Gastrocnemius medialis (tissue), 4 donors: ENCODE data around the gene SELENOK.

Source experiments
- POLR2A ChIP-seq, 2 donors: fragments of 450-650 bp; IDR thresholded peaks; one replicate each; pipeline ENCODE4 v1.6.1; 2017; ENCODE audit warnings: antibody characterized with exemption in 2 of 2, mild to moderate bottlenecking in 2 of 2, moderate library complexity in 2 of 2
- TF ChIP-seq, protein P1 (sequence below), 5 experiments: fragments of 450-650 bp in 3 of 5; fragments of 200-600 bp in 2 of 5; sonication (generic) in 2 of 5; IDR thresholded peaks in 4 of 5; conservative IDR thresholded peaks in 1 of 5; 1 replicate in 4 of 5; 2 replicates in 1 of 5; pipeline ENCODE4 v1.5.1; 2016 to 2019; ENCODE audit warnings: antibody characterized with exemption in 5 of 5, mild to moderate bottlenecking in 3 of 5, moderate library complexity in 3 of 5

DNA sequence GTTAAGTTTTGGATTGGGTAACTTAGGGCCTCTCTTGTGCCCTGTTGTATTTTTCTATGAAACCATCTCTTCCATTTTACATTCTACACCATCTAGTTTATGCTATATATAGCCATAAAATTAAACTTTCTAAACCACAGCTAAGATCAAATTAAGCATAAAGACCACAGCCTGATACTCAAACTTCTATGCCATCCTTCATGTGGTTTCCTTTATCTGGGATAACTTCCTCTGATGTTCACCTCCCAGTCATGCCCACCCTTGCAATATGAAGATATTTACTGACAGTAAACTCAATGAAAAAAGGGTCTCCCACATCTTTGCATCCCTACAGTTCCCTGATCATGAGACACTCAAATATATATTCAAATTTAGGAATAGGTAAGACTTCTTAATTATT, 4.2 kb downstream of the SELENOK start:
- TF ChIP-seq, protein P1, sequence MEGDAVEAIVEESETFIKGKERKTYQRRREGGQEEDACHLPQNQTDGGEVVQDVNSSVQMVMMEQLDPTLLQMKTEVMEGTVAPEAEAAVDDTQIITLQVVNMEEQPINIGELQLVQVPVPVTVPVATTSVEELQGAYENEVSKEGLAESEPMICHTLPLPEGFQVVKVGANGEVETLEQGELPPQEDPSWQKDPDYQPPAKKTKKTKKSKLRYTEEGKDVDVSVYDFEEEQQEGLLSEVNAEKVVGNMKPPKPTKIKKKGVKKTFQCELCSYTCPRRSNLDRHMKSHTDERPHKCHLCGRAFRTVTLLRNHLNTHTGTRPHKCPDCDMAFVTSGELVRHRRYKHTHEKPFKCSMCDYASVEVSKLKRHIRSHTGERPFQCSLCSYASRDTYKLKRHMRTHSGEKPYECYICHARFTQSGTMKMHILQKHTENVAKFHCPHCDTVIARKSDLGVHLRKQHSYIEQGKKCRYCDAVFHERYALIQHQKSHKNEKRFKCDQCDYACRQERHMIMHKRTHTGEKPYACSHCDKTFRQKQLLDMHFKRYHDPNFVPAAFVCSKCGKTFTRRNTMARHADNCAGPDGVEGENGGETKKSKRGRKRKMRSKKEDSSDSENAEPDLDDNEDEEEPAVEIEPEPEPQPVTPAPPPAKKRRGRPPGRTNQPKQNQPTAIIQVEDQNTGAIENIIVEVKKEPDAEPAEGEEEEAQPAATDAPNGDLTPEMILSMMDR (IDR thresholded peaks at IDR 0.05 in 4 of 5, conservative IDR thresholded peaks at IDR 0.05 in 1 of 5): no peak
- no peak for TF ChIP-seq POLR2A (IDR thresholded peaks at IDR 0.05)
